Measurements from ENCODE around the gene RAB28.

GRCh38 chr4:13483768-13484121 lies 395 bp downstream of the RAB28 start:
- TF ChIP-seq CTCF (IDR thresholded peaks at IDR 0.05) (no peak), EZH2phosphoT487 (IDR thresholded peaks at IDR 0.05) (no peak), EZH2 (IDR thresholded peaks at IDR 0.05) (no peak)
